ENCODE data around the gene PKNOX2. TPM values are rescaled to one million over a fixed set of nuclear protein-coding genes. Genes with fewer than 3 reads are reported as not detected.

Gene PKNOX2
- total and polyA plus RNA-seq, 10 of the 15 experiments (the other 5 are each of a cell fraction or from before 2014, with no cell fraction given): not detected

- no peaks in the 10 kb centered on the region for H3K9me3 ChIP-seq (replicated peaks; ENCODE audit: control insufficient read depth, insufficient read depth, low read length)
- H3K27ac ChIP-seq (ENCODE audit: control insufficient read depth, insufficient read depth): no peak overlapping the region
- TF ChIP-seq PAX5 (IDR thresholded peaks at IDR 0.05; ENCODE audit: borderline replicate concordance, low read depth, low read length) (no peak), MEF2A (IDR thresholded peaks at IDR 0.05; ENCODE audit: insufficient read depth, low read depth, low read length) (no peak), JUNB (IDR thresholded peaks at IDR 0.05) (no peak), NR2F1 (conservative IDR thresholded peaks at IDR 0.05) (no peak), ATF7 (IDR thresholded peaks at IDR 0.05; ENCODE audit: low read depth) (no peak), TBL1XR1 (IDR thresholded peaks at IDR 0.05; ENCODE audit: low read depth, low read length) (no peak), USF1 (IDR thresholded peaks at IDR 0.05; ENCODE audit: borderline replicate concordance, extremely low read length, insufficient read depth, low read depth, low read length) (no peak)
- no peaks in the 10 kb centered on the region for H3K79me2 ChIP-seq (ENCODE audit: control insufficient read depth, insufficient read depth, low read length)
- H4K20me1 ChIP-seq (ENCODE audit: control insufficient read depth, insufficient read depth): no peaks in the 10 kb centered on the region
- no peak for DNase-seq (ENCODE audit: low read depth, low spot score)
- in situ Hi-C loops (cut with MboI): no loop called here
- H3K9ac ChIP-seq (ENCODE audit: control insufficient read depth, insufficient read depth, low read length): no peak overlapping the region
- WGBS (ENCODE audit: insufficient coverage, insufficient replicate concordance, low lambda C conversion rate, missing lambda C conversion rate): 79% methylated on average over 7 of the region's 7 CpGs
- ChIA-PET RAD21 (ENCODE audit: unreplicated experiment) (interaction anchor here (0.6 to 1.4 kb wide), 3 partner anchors 12 to 493 kb away, joined by 3 to 6 read pairs (median 3); no protein-coding TSS in a partner anchor), POLR2A (interaction anchor here (1.1 to 1.7 kb wide), 2 partner anchors 65 to 118 kb away, joined by 3 to 5 read pairs; no protein-coding TSS in a partner anchor), CTCF (interaction anchor here (0.7 to 9.8 kb wide), 23 partner anchors 9 to 436 kb away, joined by 3 to 85 read pairs (median 5); partner anchors contain the start of genes HYLS1 and STT3A), SMC1A (ENCODE audit: uncharacterized antibody, unreplicated experiment) (interaction anchor here (1.0 to 1.7 kb wide), 3 partner anchors 11 to 118 kb away, joined by 3 to 7 read pairs (median 4); no protein-coding TSS in a partner anchor)
- H3K4me1 ChIP-seq (ENCODE audit: control insufficient read depth, insufficient read depth, low read length): no peaks in the 10 kb centered on the region
- 0 out of 3 replicates have a peak, but pooled peaks have one; percentile 17 for ATAC-seq
- peaks cover 0 to 2% of the 10 kb centered on the region in 2 experiments; a peak in 2 of 4 replicates for H3K36me3 ChIP-seq (ENCODE audit: control insufficient read depth in 2 of 2, insufficient read depth in 2 of 2, low read length in 1 of 2)
- no peak overlapping the region for H3K4me3 ChIP-seq
- H3K27me3 ChIP-seq (replicated peaks in 1 of 2; ENCODE audit: control insufficient read depth in 2 of 2, insufficient read depth in 2 of 2, low read length in 1 of 2): no peaks in the 10 kb centered on the region
- no peak for FAIRE-seq
- intact Hi-C loops (cut with micrococcal nuclease; ENCODE audit: unreplicated experiment): no loop called here
- H2AFZ ChIP-seq (ENCODE audit: control insufficient read depth, low read depth, low read length): no peak overlapping the region
- H3K4me2 ChIP-seq (ENCODE audit: control insufficient read depth, insufficient read depth): no peak overlapping the region
- no TSS peak for BruUV-seq (replicated peaks)
Measured at GRCh38 chr11:125452125-125452470, 287.5 kb downstream of the PKNOX2 start.

Measured in GM12878 (cell line).